Activated T-helper 1 cell treated with anti-CD3 and anti-CD28 coated beads, Interleukin-2, amount 50 U/mL, for 16 hours (primary cell): ENCODE data around the gene NOSTRIN.
"Not testable (repeated sequence)": the region's sequence is repeated elsewhere in the genome, so short reads cannot be mapped to it uniquely, and the experiment has no call there.

Source experiments
- DNase-seq, 2 donors: peaks; one replicate each; pipeline ENCODE4 v3.0.0-alpha.2; 2020; ENCODE audit warnings: low read depth in 1 of 2, low spot score in 1 of 2

The NOSTRIN gene

GRCh38 chr2:168787782-168788376, 14.6 kb upstream of the NOSTRIN start:
- no peak for DNase-seq

- DNase-seq: no peak
Measured at GRCh38 chr2:168789776-168790175, 12.7 kb upstream of the NOSTRIN start.

GRCh38 chr2:168790226-168790902, 12.1 kb upstream of the NOSTRIN start:
- DNase-seq: no peak

- DNase-seq: not testable (repeated sequence)
Measured at GRCh38 chr2:168791140-168791539, 11.3 kb upstream of the NOSTRIN start.

GRCh38 chr2:168793596-168793995, 8.8 kb upstream of the NOSTRIN start:
- no peak for DNase-seq

GRCh38 chr2:168794968-168795367, 7.5 kb upstream of the NOSTRIN start:
- DNase-seq: no peak

- no peak for DNase-seq
Measured at GRCh38 chr2:168796090-168796577, 6.3 kb upstream of the NOSTRIN start.

- DNase-seq: no peak
Measured at GRCh38 chr2:168796583-168797285, 5.7 kb upstream of the NOSTRIN start.

- no peak for DNase-seq
Measured at GRCh38 chr2:168797286-168797655, 5.2 kb upstream of the NOSTRIN start.

GRCh38 chr2:168798076-168798887, 4.2 kb upstream of the NOSTRIN start:
- DNase-seq: no peak

- DNase-seq: no peak
Measured at GRCh38 chr2:168798888-168799410, 3.5 kb upstream of the NOSTRIN start.

- no peak for DNase-seq
Measured at GRCh38 chr2:168801471-168801870, 966 bp upstream of the NOSTRIN start.

GRCh38 chr2:168802859-168803725, 655 bp downstream of the NOSTRIN start:
- no peak for DNase-seq

GRCh38 chr2:168804214-168804613, 1.8 kb downstream of the NOSTRIN start:
- no peak for DNase-seq

GRCh38 chr2:168805615-168806014, 3.2 kb downstream of the NOSTRIN start:
- no peak for DNase-seq

- DNase-seq: no peak
Measured at GRCh38 chr2:168809537-168809936, 7.1 kb downstream of the NOSTRIN start.

GRCh38 chr2:168810235-168810634, 7.8 kb downstream of the NOSTRIN start:
- no peak for DNase-seq

- no peak for DNase-seq
Measured at GRCh38 chr2:168811696-168812095, 9.3 kb downstream of the NOSTRIN start.

GRCh38 chr2:168814046-168814445, 11.6 kb downstream of the NOSTRIN start:
- no peak for DNase-seq
